Thyroid gland (tissue), 4 donors: ENCODE measurements around the gene SMAD3.

Experiments used
- CTCF ChIP-seq, 6 experiments: fragments of 200-600 bp in 3 of 6; fragments of 450-650 bp in 3 of 6; sonication (generic) in 3 of 6; IDR thresholded peaks; one replicate each; pipeline ENCODE4 v1.5.1; 2016 to 2019; ENCODE audit warnings: antibody characterized with exemption in 6 of 6, mild to moderate bottlenecking in 2 of 6, inconsistent platforms in 1 of 6, moderate library complexity in 1 of 6
- POLR2A ChIP-seq, 2 donors: fragments of 450-650 bp; IDR thresholded peaks; one replicate each; pipeline ENCODE4 v1.6.1; 2017; ENCODE audit warnings: antibody characterized with exemption in 2 of 2, mild to moderate bottlenecking in 2 of 2, moderate library complexity in 1 of 2

- TF ChIP-seq CTCF (IDR thresholded peaks at IDR 0.05) (no peak), POLR2A (IDR thresholded peaks at IDR 0.05) (no peak)
These were observed 101.7 kb downstream of the SMAD3 start for GRCh38 chr15:67167091-67167490.
